ENCODE measurements around the gene SPATA2.
"Not testable (repeated sequence)": the region's sequence is repeated elsewhere in the genome, so short reads cannot be mapped to it uniquely, and the experiment has no call there.

Gene SPATA2

GRCh38 chr20:49882171-49882970, 33.0 kb downstream of the SPATA2 start:
- DNase-seq = no peak

- no peak for DNase-seq
These were observed 34.4 kb downstream of the SPATA2 start for GRCh38 chr20:49880724-49881445.

- no peak for DNase-seq
These were observed 35.2 kb downstream of the SPATA2 start for GRCh38 chr20:49880177-49880576.

- DNase-seq = no peak
These were observed 36.4 kb downstream of the SPATA2 start for GRCh38 chr20:49878977-49879376.

- no peak for DNase-seq
These were observed 37.9 kb downstream of the SPATA2 start for GRCh38 chr20:49877386-49877921.

GRCh38 chr20:49874696-49875095, 40.6 kb downstream of the SPATA2 start:
- DNase-seq = no peak

GRCh38 chr20:49872056-49872455, 43.3 kb downstream of the SPATA2 start:
- no peak for DNase-seq

GRCh38 chr20:49871391-49871948, 43.9 kb downstream of the SPATA2 start:
- DNase-seq = no peak

- no peak for DNase-seq
These were observed 45.1 kb downstream of the SPATA2 start for GRCh38 chr20:49870261-49870660.

- no peak for DNase-seq
These were observed 46.4 kb downstream of the SPATA2 start for GRCh38 chr20:49868964-49869363.

- no peak for DNase-seq
These were observed 46.8 kb downstream of the SPATA2 start for GRCh38 chr20:49868538-49868937.

- DNase-seq = no peak
These were observed 47.7 kb downstream of the SPATA2 start for GRCh38 chr20:49867453-49868215.

- no peak for DNase-seq
These were observed 49.3 kb downstream of the SPATA2 start for GRCh38 chr20:49866051-49866450.

- DNase-seq = no peak
These were observed 49.8 kb downstream of the SPATA2 start for GRCh38 chr20:49865559-49865958.

GRCh38 chr20:49863666-49864065, 51.7 kb downstream of the SPATA2 start:
- DNase-seq = no peak

GRCh38 chr20:49862607-49863200, 52.6 kb downstream of the SPATA2 start:
- no peak for DNase-seq

- not testable (repeated sequence) for DNase-seq
These were observed 54.1 kb downstream of the SPATA2 start for GRCh38 chr20:49861232-49861631.

- no peak for DNase-seq
These were observed 55.5 kb downstream of the SPATA2 start for GRCh38 chr20:49859807-49860206.

- no peak for DNase-seq
These were observed 56.3 kb downstream of the SPATA2 start for GRCh38 chr20:49859011-49859410.

GRCh38 chr20:49858076-49858585, 57.2 kb downstream of the SPATA2 start:
- no peak for DNase-seq

GRCh38 chr20:49856904-49857303, 58.4 kb downstream of the SPATA2 start:
- no peak for DNase-seq

- DNase-seq = no peak
These were observed 61.0 kb downstream of the SPATA2 start for GRCh38 chr20:49854190-49854875.
